H1 (cell line): ENCODE results near the gene CLEC16A. TPM values are rescaled to one million over a fixed set of nuclear protein-coding genes. Genes with fewer than 3 reads are reported as not detected.
"Not testable (repeated sequence)": the region's sequence is repeated elsewhere in the genome, so short reads cannot be mapped to it uniquely, and the experiment has no call there.

Source experiments
- CTCF ChIA-PET: fragments of 300-600 bp; sonication (Branson Sonifier 250); formaldehyde crosslinking; loops from one replicate; lab custom pipeline; 2021; ENCODE audit not compliant: partially characterized antibody; lab: Charles Lee
- POLR2A ChIA-PET: fragments of 300-600 bp; sonication (Branson Sonifier 250); formaldehyde crosslinking; loops from one replicate; lab custom pipeline; 2021; ENCODE audit warnings: inconsistent platforms; ENCODE audit not compliant: partially characterized antibody; lab: Charles Lee
- DNase-seq, 2 experiments: peaks; one replicate each; pipeline versions ENCODE4 v3.0.0 to v3.0.0-alpha.2; 2010 to 2022; ENCODE audit warnings: low spot score in 2 of 2, low read depth in 1 of 2, mixed read lengths in 1 of 2
- FAIRE-seq: peaks from 2 replicates; lab custom pipeline; 2011; peaks lifted over from hg19 to GRCh38; lab: Jason Lieb, UNC
- H2AFZ ChIP-seq: 2 replicates; pipeline ENCODE4 v1.8.1; 2012; ENCODE audit warnings: low read length, inconsistent platforms
- H2AK5ac ChIP-seq: 2 replicates; pipeline ENCODE4 v1.6.1; 2013; ENCODE audit warnings: low read depth, low read length
- H2BK120ac ChIP-seq: replicated peaks from 2 replicates; pipeline ENCODE3; 2013; ENCODE audit warnings: low read depth, low read length, inconsistent platforms
- H2BK12ac ChIP-seq: 2 replicates; pipeline ENCODE4 v1.6.1; 2013; ENCODE audit warnings: low read depth, low read length
- H2BK15ac ChIP-seq: 2 replicates; pipeline ENCODE4 v1.6.1; 2013; ENCODE audit warnings: low read length
- H2BK20ac ChIP-seq: 2 replicates; pipeline ENCODE4 v1.6.1; 2013; ENCODE audit warnings: low read length
- H2BK5ac ChIP-seq: 2 replicates; pipeline ENCODE4 v1.6.1; 2013; ENCODE audit warnings: low read depth, low read length
- H3K14ac ChIP-seq: 2 replicates; pipeline ENCODE4 v1.6.1; 2013; ENCODE audit warnings: inconsistent platforms; ENCODE audit not compliant: insufficient read length
- H3K18ac ChIP-seq: 2 replicates; pipeline ENCODE4 v1.6.1; 2013; ENCODE audit warnings: low read length; ENCODE audit errors: extremely low read depth
- H3K23ac ChIP-seq: 2 replicates; pipeline ENCODE4 v1.6.1; 2013; ENCODE audit warnings: inconsistent platforms; ENCODE audit not compliant: insufficient read length
- H3K23me2 ChIP-seq: 2 replicates; pipeline ENCODE4 v1.6.1; 2013; ENCODE audit warnings: low read depth, low read length
- H3K27ac ChIP-seq: 2 replicates; pipeline ENCODE4 v1.6.1; 2011; ENCODE audit warnings: low read depth, low read length, inconsistent platforms
- H3K27me3 ChIP-seq, 4 experiments: replicated peaks in 1 of 4; 1 replicate in 1 of 4; 2 replicates in 3 of 4; pipeline versions ENCODE4 v1.6.1 to v1.8.1; 2011 to 2013; ENCODE audit warnings: low read length in 3 of 4, mild to moderate bottlenecking in 3 of 4, inconsistent platforms in 2 of 4, mixed read lengths in 2 of 4, moderate library complexity in 1 of 4; ENCODE audit not compliant: control insufficient read depth in 3 of 4, insufficient read depth in 3 of 4; ENCODE audit errors: extremely low read depth in 1 of 4
- H3K36me3 ChIP-seq, 4 experiments: 2 replicates each; pipeline versions ENCODE4 v1.6.1 to v1.8.1; 2011 to 2013; ENCODE audit warnings: mild to moderate bottlenecking in 4 of 4, low read length in 3 of 4, moderate library complexity in 2 of 4, control low read depth in 1 of 4, inconsistent platforms in 1 of 4; ENCODE audit not compliant: insufficient read depth in 4 of 4, control insufficient read depth in 2 of 4
- H3K4ac ChIP-seq: replicated peaks from 2 replicates; pipeline ENCODE3; 2013; ENCODE audit warnings: low read length, low read depth, mixed read lengths, inconsistent platforms; ENCODE audit not compliant: insufficient read length
- H3K4me1 ChIP-seq, 4 experiments: replicated peaks in 1 of 4; 1 replicate in 1 of 4; 2 replicates in 3 of 4; pipeline versions ENCODE4 v1.6.1 to v1.8.1; 2011 to 2013; ENCODE audit warnings: low read length in 3 of 4, inconsistent platforms in 2 of 4, mixed read lengths in 1 of 4; ENCODE audit not compliant: insufficient read depth in 4 of 4, control insufficient read depth in 3 of 4
- H3K4me2 ChIP-seq, 2 experiments: 2 replicates each; pipeline versions ENCODE4 v1.6.1 to v1.8.1; 2011 to 2013; ENCODE audit warnings: low read depth in 2 of 2, low read length in 2 of 2, control low read depth in 1 of 2, inconsistent platforms in 1 of 2, mild to moderate bottlenecking in 1 of 2; ENCODE audit not compliant: insufficient read depth in 1 of 2
- H3K4me3 ChIP-seq, 4 experiments: fragments of 200-600, 300-600 bp in 1 of 4; sonication (generic), shearing (Covaris generic), sonication (Bioruptor Twin) in 1 of 4; 2 replicates each; pipeline versions ENCODE4 v1.5.1 to v1.8.1; 2011 to 2016; ENCODE audit warnings: low read length in 4 of 4, low read depth in 3 of 4, control low read depth in 2 of 4, inconsistent platforms in 2 of 4, mild to moderate bottlenecking in 2 of 4, mixed read lengths in 1 of 4, moderate library complexity in 1 of 4; ENCODE audit not compliant: insufficient read depth in 2 of 4; ENCODE audit errors: extremely low read depth in 1 of 4
- H3K56ac ChIP-seq: replicated peaks from 2 replicates; pipeline ENCODE3; 2013; ENCODE audit warnings: low read depth, mild to moderate bottlenecking, mixed read lengths, low read length, inconsistent platforms; ENCODE audit not compliant: insufficient read length
- H3K79me1 ChIP-seq: 2 replicates; pipeline ENCODE4 v1.6.1; 2013; ENCODE audit warnings: low read depth, low read length, control low read depth
- H3K79me2 ChIP-seq, 2 experiments: 2 replicates each; pipeline versions ENCODE4 v1.6.1 to v1.8.1; 2012 to 2013; ENCODE audit warnings: low read length in 2 of 2, mild to moderate bottlenecking in 2 of 2, inconsistent platforms in 1 of 2; ENCODE audit not compliant: insufficient read depth in 2 of 2, control insufficient read depth in 1 of 2
- H3K9ac ChIP-seq, 4 experiments: replicated peaks in 1 of 4; 1 replicate in 1 of 4; 2 replicates in 3 of 4; pipeline versions ENCODE4 v1.6.1 to v1.8.1; 2011 to 2013; ENCODE audit warnings: low read depth in 3 of 4, low read length in 3 of 4, control low read depth in 2 of 4, mild to moderate bottlenecking in 2 of 4, moderate library complexity in 2 of 4, inconsistent platforms in 1 of 4; ENCODE audit errors: extremely low read depth in 1 of 4
- H3K9me3 ChIP-seq, 2 experiments: 2 replicates each; pipeline versions ENCODE4 v1.6.1 to v1.8.1; 2012 to 2013; ENCODE audit warnings: mild to moderate bottlenecking in 2 of 2, moderate library complexity in 2 of 2, control low read depth in 1 of 2, inconsistent platforms in 1 of 2, low read depth in 1 of 2, low read length in 1 of 2, mixed read lengths in 1 of 2; ENCODE audit not compliant: insufficient read depth in 2 of 2
- H4K20me1 ChIP-seq, 2 experiments: replicated peaks in 1 of 2; 2 replicates each; pipeline versions ENCODE3 to v1.8.1; 2011 to 2013; ENCODE audit warnings: inconsistent platforms in 2 of 2, low read length in 2 of 2, mild to moderate bottlenecking in 1 of 2; ENCODE audit not compliant: insufficient read depth in 2 of 2, control insufficient read depth in 1 of 2
- H4K5ac ChIP-seq: 2 replicates; pipeline ENCODE4 v1.6.1; 2013; ENCODE audit warnings: low read length, low read depth, mixed read lengths, inconsistent platforms; ENCODE audit not compliant: insufficient read length
- H4K8ac ChIP-seq: 2 replicates; pipeline ENCODE4 v1.8.0; 2013; ENCODE audit warnings: mild to moderate bottlenecking, moderate library complexity, low read length, inconsistent platforms; ENCODE audit not compliant: insufficient read depth; ENCODE audit errors: extremely low read depth
- H4K91ac ChIP-seq: replicated peaks from 2 replicates; pipeline ENCODE3; 2013; ENCODE audit warnings: low read length, mixed read lengths, inconsistent platforms; ENCODE audit not compliant: insufficient read length
- EP300 ChIP-seq, 2 experiments: IDR thresholded peaks; 1 replicate in 1 of 2; 2 replicates in 1 of 2; pipeline ENCODE4 v1.6.1; 2011 to 2012; ENCODE audit warnings: low read depth in 2 of 2, low read length in 2 of 2, mild to moderate bottlenecking in 2 of 2, borderline replicate concordance in 1 of 2, inconsistent platforms in 1 of 2, moderate library complexity in 1 of 2
- SP4 ChIP-seq: IDR thresholded peaks from 2 replicates; pipeline ENCODE4 v1.6.1; 2012; ENCODE audit warnings: low read length, inconsistent platforms
- USF2 ChIP-seq: IDR thresholded peaks from 2 replicates; pipeline ENCODE4 v1.6.1; 2011; ENCODE audit warnings: low read length, improper control_type of control experiment
- WGBS, 2 experiments: shearing (Covaris generic) in 1 of 2; methylation state at CpG; one replicate each; pipeline versions ENCODE4 v1.1.6 to v1.1.7; 2013 to 2015; ENCODE audit warnings: low lambda C conversion rate in 2 of 2, mixed read lengths in 2 of 2, inconsistent platforms in 1 of 2, low coverage in 1 of 2, missing lambda C conversion rate in 1 of 2; ENCODE audit not compliant: insufficient replicate concordance in 2 of 2, insufficient coverage in 1 of 2, insufficient read length in 1 of 2; ENCODE audit errors: extremely low coverage in 1 of 2, missing lambda C conversion rate in 1 of 2; 5-methylcytosine and 5-hydroxymethylcytosine counted together
- polyA plus RNA-seq, 7 experiments: library from polyadenylated mRNA; depleted of rRNA in 3 of 7; stranded (reverse) in 5 of 7; unstranded in 2 of 7; fragments of >200 nt in 5 of 7; fragments of 200-250 nt in 2 of 7; gene quantifications; 1 replicate in 5 of 7; 2 replicates in 1 of 7; 4 replicates in 1 of 7; pipeline versions ENCODE4 v1.2.1 to v1.2.3, GENCODE V29; 2011 to 2013; ENCODE audit warnings: missing spikeins in 2 of 7, mixed read lengths in 2 of 7
- total RNA-seq: library from RNA; stranded (reverse); fragmentation: NEBNext Ultra II Directional; extraction: Animal tissue kit (Norgen Biotek cat#: 25700); gene quantifications from 2 replicates; pipeline ENCODE4 v1.2.1, GENCODE V29; 2021

Gene CLEC16A
- total and polyA plus RNA-seq, 2 of the 8 experiments (the other 6 are each of a cell fraction or from before 2014, with no cell fraction given) = 7.6 to 19.3 TPM

GRCh38 chr16:10923650-10924214 is 20.6 kb upstream of the CLEC16A start (continued):
- TF ChIP-seq EP300 (IDR thresholded peaks at IDR 0.05; ENCODE audit: borderline replicate concordance in 1 of 2, low read depth in 2 of 2, low read length in 2 of 2) = no peak
- no peak for TF ChIP-seq SP4
- no peak for TF ChIP-seq USF2

GRCh38 chr16:10925285-10925684 is 19.1 kb upstream of the CLEC16A start:
- not testable (repeated sequence) for H3K23ac ChIP-seq, H2AK5ac ChIP-seq, H3K23me2 ChIP-seq, H2BK5ac ChIP-seq, H2BK20ac ChIP-seq, H2AFZ ChIP-seq, H3K18ac ChIP-seq, FAIRE-seq, DNase-seq, H3K4ac ChIP-seq, H2BK12ac ChIP-seq, H4K5ac ChIP-seq, H4K20me1 ChIP-seq, H3K9ac ChIP-seq, H4K91ac ChIP-seq, H3K9me3 ChIP-seq, H3K14ac ChIP-seq, H3K79me2 ChIP-seq, H3K4me3 ChIP-seq, H3K56ac ChIP-seq, H3K4me1 ChIP-seq, H3K27ac ChIP-seq, H2BK120ac ChIP-seq, H3K27me3 ChIP-seq, H3K79me1 ChIP-seq, H4K8ac ChIP-seq, H3K4me2 ChIP-seq, H2BK15ac ChIP-seq
- peaks cover 2 to 11% (median 5%) of the 10 kb centered on the region in 4 experiments; a peak in 5 of 8 replicates for H3K36me3 ChIP-seq
- 86% methylated on average over 3 of the region's 3 CpGs; no CpG with 5 or more reads in 1 of the 2 experiments for WGBS, 2 experiments
- POLR2A ChIA-PET = interaction anchor here (1.1 kb wide), 1 partner anchor 97 kb away, joined by 3 read pairs; no protein-coding TSS in a partner anchor
- CTCF ChIA-PET = interaction anchor here (1.7 kb wide), 2 partner anchors 33 to 48 kb away, joined by 4 to 5 read pairs; no protein-coding TSS in a partner anchor
